GM12873 (cell line): ENCODE data around the gene SPINT2.

Source experiments
- TF ChIP-seq, protein P1 (sequence below): IDR thresholded peaks from 2 replicates; pipeline ENCODE4 v1.5.1; 2012; ENCODE audit warnings: low read depth, mild to moderate bottlenecking, moderate library complexity, low read length, control low read depth; ENCODE audit not compliant: insufficient read depth; ENCODE audit errors: missing control alignments

Gene SPINT2

DNA sequence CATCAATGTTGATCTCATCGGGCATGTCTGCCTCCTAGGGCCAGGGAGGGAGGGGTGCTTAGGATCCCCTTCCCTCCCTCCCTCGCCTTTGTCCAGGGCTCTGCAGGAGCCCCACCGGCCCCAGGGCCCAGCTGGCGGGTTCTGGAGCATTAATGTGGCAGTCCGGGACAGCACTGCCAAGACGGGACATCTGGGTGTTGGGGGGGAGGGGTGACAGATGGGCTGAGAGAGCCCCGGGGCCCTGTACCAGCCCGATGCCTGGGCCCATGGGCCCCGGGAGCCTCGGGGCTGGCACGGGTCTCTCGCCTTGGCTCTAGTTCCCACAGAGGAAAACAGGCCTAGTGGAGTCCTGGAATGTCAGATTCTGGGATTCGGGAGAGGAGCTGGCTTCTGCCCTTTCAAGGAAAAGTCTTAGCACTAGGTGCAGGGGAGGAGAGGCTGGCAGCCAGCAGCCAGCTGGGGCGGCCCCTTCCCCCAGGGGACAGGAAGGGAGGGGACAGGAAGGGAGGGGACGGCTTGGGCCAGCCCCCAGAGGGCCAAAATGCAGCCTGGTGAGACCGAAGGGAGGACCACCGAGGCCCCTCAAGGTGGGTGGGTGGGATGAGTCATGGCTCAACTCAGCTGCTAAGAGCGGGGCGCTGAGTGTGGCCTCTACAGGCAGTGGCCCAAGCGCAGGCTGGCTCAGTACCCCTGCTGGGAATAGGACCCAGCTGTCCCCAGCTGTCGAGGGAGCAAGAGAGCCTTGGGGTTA is 11.3 kb upstream of the SPINT2 start:
- TF ChIP-seq, protein P1, sequence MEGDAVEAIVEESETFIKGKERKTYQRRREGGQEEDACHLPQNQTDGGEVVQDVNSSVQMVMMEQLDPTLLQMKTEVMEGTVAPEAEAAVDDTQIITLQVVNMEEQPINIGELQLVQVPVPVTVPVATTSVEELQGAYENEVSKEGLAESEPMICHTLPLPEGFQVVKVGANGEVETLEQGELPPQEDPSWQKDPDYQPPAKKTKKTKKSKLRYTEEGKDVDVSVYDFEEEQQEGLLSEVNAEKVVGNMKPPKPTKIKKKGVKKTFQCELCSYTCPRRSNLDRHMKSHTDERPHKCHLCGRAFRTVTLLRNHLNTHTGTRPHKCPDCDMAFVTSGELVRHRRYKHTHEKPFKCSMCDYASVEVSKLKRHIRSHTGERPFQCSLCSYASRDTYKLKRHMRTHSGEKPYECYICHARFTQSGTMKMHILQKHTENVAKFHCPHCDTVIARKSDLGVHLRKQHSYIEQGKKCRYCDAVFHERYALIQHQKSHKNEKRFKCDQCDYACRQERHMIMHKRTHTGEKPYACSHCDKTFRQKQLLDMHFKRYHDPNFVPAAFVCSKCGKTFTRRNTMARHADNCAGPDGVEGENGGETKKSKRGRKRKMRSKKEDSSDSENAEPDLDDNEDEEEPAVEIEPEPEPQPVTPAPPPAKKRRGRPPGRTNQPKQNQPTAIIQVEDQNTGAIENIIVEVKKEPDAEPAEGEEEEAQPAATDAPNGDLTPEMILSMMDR: no peak

DNA sequence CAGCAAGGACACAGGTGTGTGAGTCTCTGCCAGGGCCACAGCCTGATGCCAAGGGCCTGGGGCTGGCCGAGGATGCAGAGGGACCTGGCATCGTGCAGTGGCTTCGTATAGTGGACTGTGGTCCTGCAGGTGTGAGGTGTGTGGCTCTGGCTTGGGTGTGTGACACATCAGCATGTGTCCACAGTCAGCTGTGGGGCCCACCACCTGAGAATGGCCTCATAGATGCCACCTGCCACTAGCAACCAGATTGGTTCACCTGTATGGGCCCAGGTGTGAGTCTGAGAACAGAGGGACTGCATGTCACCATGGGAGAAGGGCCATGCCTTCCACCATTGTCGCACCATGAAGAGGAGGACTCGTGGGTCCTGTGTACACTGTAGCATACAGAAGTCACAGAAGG is 10.6 kb upstream of the SPINT2 start:
- TF ChIP-seq, protein P1: no peak

DNA sequence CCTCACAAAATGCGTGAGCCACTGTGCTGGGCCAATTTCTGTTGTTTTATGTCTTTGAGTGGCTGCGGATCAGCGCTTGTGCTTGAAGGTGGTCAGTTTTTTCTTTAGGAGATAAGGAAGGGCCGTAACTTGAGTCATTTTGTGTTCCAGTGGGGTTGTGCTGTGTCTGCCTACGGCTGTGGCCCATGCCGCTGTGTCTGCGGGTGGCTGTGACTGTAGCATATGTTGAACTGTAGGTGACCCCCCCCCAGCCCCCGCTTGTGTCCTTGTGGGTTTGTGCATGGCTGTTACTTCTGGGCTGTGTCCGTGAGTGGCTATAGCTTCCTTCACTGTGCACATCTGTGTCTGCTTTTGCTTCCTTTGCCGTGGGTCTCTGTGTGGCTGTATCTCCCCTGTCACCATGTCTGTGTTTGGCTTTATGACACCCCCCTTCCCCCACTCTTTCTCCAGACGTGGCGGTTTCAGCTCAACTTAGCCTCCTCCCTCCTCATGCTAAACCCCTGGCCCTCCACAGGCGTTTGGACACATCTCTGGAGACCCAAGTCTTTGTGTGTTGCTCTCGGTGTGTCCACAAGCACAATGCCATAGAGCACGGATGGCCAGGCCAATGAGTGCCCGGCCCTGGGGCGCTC is 8.9 kb upstream of the SPINT2 start:
- TF ChIP-seq, protein P1: no peak

DNA sequence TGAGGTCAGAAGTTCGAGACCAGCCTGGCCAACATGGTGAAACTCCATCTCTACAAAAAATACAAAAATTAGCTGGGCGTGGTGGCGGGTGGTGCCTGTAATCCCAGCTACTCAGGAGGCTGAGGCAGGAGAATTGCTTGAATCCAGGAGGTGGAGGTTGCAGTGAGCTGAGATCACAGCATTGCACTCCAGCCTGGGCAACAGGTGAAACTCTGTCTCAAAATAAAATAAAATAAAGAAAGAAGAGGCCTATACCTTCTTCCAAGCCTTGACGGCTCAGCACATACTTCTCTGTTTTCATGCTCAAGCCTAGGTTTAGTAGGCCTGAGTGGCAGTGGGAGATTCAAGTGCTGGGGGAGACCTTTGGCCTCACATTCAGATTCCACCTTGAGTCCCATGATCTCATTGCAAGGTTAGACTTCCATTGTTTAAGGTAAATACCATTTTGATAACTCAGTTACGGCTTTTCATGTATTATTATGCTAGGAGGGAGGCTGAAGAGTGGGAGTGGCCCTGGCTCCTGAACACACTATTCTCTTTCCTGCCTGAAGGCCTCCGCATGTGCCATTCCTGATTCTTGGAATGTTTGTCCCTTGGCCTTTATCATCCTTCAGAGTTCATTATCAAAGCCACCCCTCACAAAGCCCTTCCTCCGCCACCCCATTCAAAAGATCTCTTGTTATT is 1.6 kb upstream of the SPINT2 start:
- TF ChIP-seq, protein P1: no peak

DNA sequence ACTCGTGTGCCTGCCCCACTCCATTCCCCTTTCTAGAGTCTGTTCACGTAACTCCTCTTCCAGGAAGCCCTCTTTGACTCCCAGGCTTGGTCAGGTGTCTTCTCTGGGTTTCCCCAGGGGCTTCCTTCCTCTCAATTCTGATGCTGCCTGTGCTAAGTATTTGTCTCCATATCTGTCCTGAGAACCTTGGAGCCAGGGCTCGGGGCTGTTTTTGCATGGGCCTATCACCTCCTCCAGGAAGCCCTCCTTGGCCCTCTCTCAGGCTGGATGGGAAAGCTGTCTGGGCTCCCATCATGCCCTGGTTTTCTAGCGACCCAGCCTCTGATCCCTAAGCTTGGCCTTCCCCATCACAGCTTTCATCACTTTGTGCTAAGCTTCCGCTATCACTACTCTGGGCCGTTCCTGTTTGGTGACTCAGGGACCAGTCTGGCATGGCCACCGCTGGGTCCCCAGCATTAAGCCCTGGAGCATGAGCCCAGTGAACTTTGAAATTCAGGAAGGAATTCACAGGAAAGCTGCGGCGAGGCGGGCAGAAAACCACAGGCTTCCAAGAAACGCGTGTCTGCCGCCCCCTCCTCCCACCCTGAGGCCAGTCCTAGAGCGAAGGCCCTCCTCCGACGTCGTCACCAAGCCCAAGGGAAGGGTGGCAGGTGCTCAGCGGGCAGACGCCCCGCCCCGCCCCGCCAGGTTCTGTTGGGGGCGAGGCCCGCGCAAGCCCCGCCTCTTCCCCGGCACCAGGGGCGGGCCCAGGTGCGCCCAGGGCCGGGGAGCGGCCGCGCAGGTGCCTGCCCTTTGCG is 486 bp upstream of the SPINT2 start:
- TF ChIP-seq, protein P1: no peak

DNA sequence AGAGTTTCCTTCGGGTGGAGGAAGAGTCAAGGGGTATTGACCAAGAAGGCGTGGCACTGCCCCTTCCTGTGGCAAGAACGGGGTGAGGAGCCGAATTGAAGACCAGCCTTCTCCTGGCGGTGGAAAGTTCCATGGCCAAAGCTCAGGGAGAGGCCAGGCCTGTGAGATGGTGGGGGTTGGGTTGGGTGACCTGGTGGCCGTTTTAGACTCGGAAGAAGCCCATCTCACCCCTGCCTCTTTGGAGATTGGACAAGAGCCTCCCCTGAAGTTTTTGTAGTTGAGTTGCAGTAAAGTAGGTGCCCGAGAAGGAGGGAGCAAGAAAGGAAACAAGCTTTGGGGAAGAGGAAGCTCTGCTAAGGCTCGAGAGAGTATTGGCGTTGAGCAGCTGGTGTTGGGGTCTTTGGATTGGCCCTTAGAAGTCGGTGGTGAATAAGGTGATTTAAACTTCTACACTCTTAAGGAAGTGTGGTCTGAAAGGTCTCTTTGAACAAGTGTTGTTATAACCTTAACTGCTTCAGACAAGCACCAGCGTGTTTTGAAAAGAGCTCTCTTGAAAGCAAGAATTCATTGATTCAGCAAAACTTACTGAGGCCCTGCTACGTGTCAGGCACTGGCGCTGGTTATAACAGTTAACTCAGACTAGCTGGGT is 964 bp downstream of the SPINT2 start:
- TF ChIP-seq, protein P1: no peak
